Liver (tissue), 3 donors: Measurements from ENCODE around the gene OSBPL5.
"Not testable (repeated sequence)": the region's sequence is repeated elsewhere in the genome, so short reads cannot be mapped to it uniquely, and the experiment has no call there.

Experiments
- ATF3 ChIP-seq: IDR thresholded peaks from 2 replicates; pipeline ENCODE4 v1.6.1; 2016; ENCODE audit warnings: antibody characterized with exemption
- CTCF ChIP-seq: fragments of 150-350 bp; IDR thresholded peaks from 2 replicates; pipeline ENCODE4 v1.5.1; 2017; ENCODE audit warnings: improper control_type of control experiment, low read depth, low read length; ENCODE audit not compliant: missing input control
- FOXA1 ChIP-seq: IDR thresholded peaks from 2 replicates; pipeline ENCODE4 v1.6.1; 2016; ENCODE audit warnings: antibody characterized with exemption
- JUND ChIP-seq, 2 donors: IDR thresholded peaks; 2 replicates each; pipeline ENCODE4 v1.6.1; 2016; ENCODE audit warnings: antibody characterized with exemption in 2 of 2
- MAX ChIP-seq: IDR thresholded peaks from 2 replicates; pipeline ENCODE4 v1.6.1; 2016; ENCODE audit warnings: antibody characterized with exemption
- RAD21 ChIP-seq, 2 donors: IDR thresholded peaks; 2 replicates each; pipeline ENCODE4 v1.6.1; 2016; ENCODE audit warnings: antibody characterized with exemption in 2 of 2, mild to moderate bottlenecking in 2 of 2
- REST ChIP-seq: IDR thresholded peaks from 2 replicates; pipeline ENCODE4 v1.6.1; 2016; ENCODE audit warnings: antibody characterized with exemption, mild to moderate bottlenecking
- SP1 ChIP-seq: IDR thresholded peaks from 2 replicates; pipeline ENCODE4 v1.6.1; 2018; ENCODE audit warnings: antibody characterized with exemption, mild to moderate bottlenecking
- TAF1 ChIP-seq: conservative IDR thresholded peaks from 2 replicates; pipeline ENCODE4 v1.6.1; 2016; ENCODE audit warnings: antibody characterized with exemption, mild to moderate bottlenecking
- donor health status: healthy.
- donor health status: healthy.

GRCh38 chr11:3113661-3114060 is 51.4 kb downstream of the OSBPL5 start:
- not testable (repeated sequence) for TF ChIP-seq CTCF; JUND (IDR thresholded peaks at IDR 0.05); ATF3; MAX; RAD21 (IDR thresholded peaks at IDR 0.05); REST; FOXA1; SP1; TAF1
